GM18511 (cell line): Measurements from ENCODE around the gene EHF.

Experiments
- ATAC-seq: cut with Tn5 transposase; IDR thresholded peaks from one replicate; pipeline ENCODE4 v1.9.1; 2021; ENCODE audit warnings: mild to moderate bottlenecking, moderate library complexity; ENCODE audit not compliant: unreplicated experiment

Gene EHF

GRCh38 chr11:34643311-34643710 lies 22.4 kb downstream of the EHF start:
- ATAC-seq: no peak

- no peak for ATAC-seq
These were observed 23.0 kb downstream of the EHF start for GRCh38 chr11:34643846-34644245.

- ATAC-seq: no peak
These were observed 23.9 kb downstream of the EHF start for GRCh38 chr11:34644669-34645406.

GRCh38 chr11:34646431-34646830 lies 25.5 kb downstream of the EHF start:
- ATAC-seq: no peak

GRCh38 chr11:34647131-34647530 lies 26.2 kb downstream of the EHF start:
- ATAC-seq: no peak

- no peak for ATAC-seq
These were observed 26.6 kb downstream of the EHF start for GRCh38 chr11:34647532-34647931.

- ATAC-seq: no peak
These were observed 27.1 kb downstream of the EHF start for GRCh38 chr11:34648036-34648435.

GRCh38 chr11:34649597-34649996 lies 28.7 kb downstream of the EHF start:
- no peak for ATAC-seq

- peak; percentile 89 for ATAC-seq
These were observed 29.6 kb downstream of the EHF start for GRCh38 chr11:34650528-34650927.

- no peak for ATAC-seq
These were observed 30.7 kb downstream of the EHF start for GRCh38 chr11:34651551-34651950.

- ATAC-seq: no peak
These were observed 31.5 kb downstream of the EHF start for GRCh38 chr11:34652191-34652973.

- no peak for ATAC-seq
These were observed 32.1 kb downstream of the EHF start for GRCh38 chr11:34653031-34653430.

- ATAC-seq: no peak
These were observed 33.1 kb downstream of the EHF start for GRCh38 chr11:34653851-34654482.

- ATAC-seq: no peak
These were observed 33.8 kb downstream of the EHF start for GRCh38 chr11:34654483-34655334.

- ATAC-seq: no peak
These were observed 34.6 kb downstream of the EHF start for GRCh38 chr11:34655335-34656008.

- ATAC-seq: no peak
These were observed 35.3 kb downstream of the EHF start for GRCh38 chr11:34656062-34656720.

- ATAC-seq: no peak
These were observed 37.5 kb downstream of the EHF start for GRCh38 chr11:34658071-34659015.

- ATAC-seq: no peak
These were observed 38.3 kb downstream of the EHF start for GRCh38 chr11:34659096-34659733.
